Thyroid gland (tissue), 4 donors: ENCODE results near the gene MLPH. TPM values are rescaled to one million over a fixed set of nuclear protein-coding genes. Genes with fewer than 3 reads are reported as not detected.

Experiments
- DNase-seq, 2 donors: peaks; one replicate each; pipeline ENCODE4 v3.0.0-alpha.2; 2019
- H3K27ac ChIP-seq, 3 donors: fragments of 200-600 bp; sonication (generic); 1 replicate in 2 of 3; 2 replicates in 1 of 3; pipeline ENCODE4 v1.5.1; 2016 to 2019; ENCODE audit warnings: mild to moderate bottlenecking in 1 of 3, moderate library complexity in 1 of 3
- H3K27me3 ChIP-seq: fragments of 200-600 bp; sonication (generic); one replicate; pipeline ENCODE4 v1.5.1; 2019
- H3K36me3 ChIP-seq, 2 donors: fragments of 200-600 bp; sonication (generic); one replicate each; pipeline ENCODE4 v1.5.1; 2016 to 2019
- H3K4me1 ChIP-seq, 2 donors: fragments of 200-600 bp; sonication (generic); one replicate each; pipeline ENCODE4 v1.5.1; 2017 to 2019
- H3K4me3 ChIP-seq, 3 donors: fragments of 200-600 bp; sonication (generic); replicated peaks in 1 of 3; 1 replicate in 2 of 3; 2 replicates in 1 of 3; pipeline ENCODE4 v1.5.1; 2016; ENCODE audit warnings: mild to moderate bottlenecking in 1 of 3
- H3K9me3 ChIP-seq: fragments of 200-600 bp; sonication (generic); one replicate; pipeline ENCODE4 v1.5.1; 2017
- CTCF ChIP-seq, 6 experiments: fragments of 200-600 bp in 3 of 6; fragments of 450-650 bp in 3 of 6; sonication (generic) in 3 of 6; IDR thresholded peaks; one replicate each; pipeline ENCODE4 v1.5.1; 2016 to 2019; ENCODE audit warnings: antibody characterized with exemption in 6 of 6, mild to moderate bottlenecking in 2 of 6, inconsistent platforms in 1 of 6, moderate library complexity in 1 of 6
- POLR2A ChIP-seq, 2 donors: fragments of 450-650 bp; IDR thresholded peaks; one replicate each; pipeline ENCODE4 v1.6.1; 2017; ENCODE audit warnings: antibody characterized with exemption in 2 of 2, mild to moderate bottlenecking in 2 of 2, moderate library complexity in 1 of 2
- WGBS, 2 donors: methylation state at CpG; one replicate each; pipeline ENCODE4 v1.1.5; 2017; 5-methylcytosine and 5-hydroxymethylcytosine counted together
- intact Hi-C: fragments of 100-400 bp; cut with DNase I; formaldehyde crosslinking; loops from one replicate; pipeline ENCODE4 v1.15.1; 2023
- total RNA-seq, 4 donors: library from RNA; depleted of rRNA; stranded (reverse); fragments of >200 nt; gene quantifications; one replicate each; pipeline ENCODE4 v1.2.3, GENCODE V29; 2016

MLPH gene
- total RNA-seq, 4 donors from 2014 or later: 41.3 to 107 (median 58.6) TPM

- Histone ChIP-seq H3K4me3 (no peak overlapping the region), H3K36me3 (no peaks in the 10 kb centered on the region), H3K27me3 (no peaks in the 10 kb centered on the region), H3K27ac (no peak overlapping the region), H3K4me1 (peaks cover 5 to 10% of the 10 kb centered on the region in 2 donors), H3K9me3 (no peaks in the 10 kb centered on the region)
- TF ChIP-seq CTCF (IDR thresholded peaks at IDR 0.05) (no peak), POLR2A (IDR thresholded peaks at IDR 0.05) (no peak)
- DNase-seq: no peak
- intact Hi-C loops: loop anchor here (5.0 kb wide), 1 partner anchor 96 kb away; no protein-coding TSS in a partner anchor
- WGBS, 2 donors: 69 to 83% methylated on average over 4 to 9 of the region's 9 CpGs
These were observed 81.1 kb downstream of the MLPH start for GRCh38 chr2:237568121-237568660.

GRCh38 chr2:237569041-237569440 is 82.0 kb downstream of the MLPH start:
- Histone ChIP-seq H3K27me3 (no peaks in the 10 kb centered on the region), H3K4me3 (no peak overlapping the region), H3K4me1 (peaks cover 5 to 10% of the 10 kb centered on the region in 2 donors), H3K9me3 (no peaks in the 10 kb centered on the region), H3K36me3 (no peaks in the 10 kb centered on the region), H3K27ac (no peak overlapping the region)
- 91 to 94% methylated on average over 5 of the region's 5 CpGs for WGBS, 2 donors
- TF ChIP-seq POLR2A (IDR thresholded peaks at IDR 0.05): no peak
- TF ChIP-seq CTCF (IDR thresholded peaks at IDR 0.05): no peak
- intact Hi-C loops: loop anchor here (5.0 kb wide), 1 partner anchor 97 kb away; no protein-coding TSS in a partner anchor
- no peak for DNase-seq

GRCh38 chr2:237569896-237570295 is 82.8 kb downstream of the MLPH start:
- DNase-seq: no peak
- H3K4me1 ChIP-seq: peaks cover 5 to 11% of the 10 kb centered on the region in 2 donors
- intact Hi-C loops: loop anchor here (5.0 to 10.0 kb wide), 3 partner anchors 98 to 415 kb away; no protein-coding TSS in a partner anchor
- H3K36me3 ChIP-seq: no peaks in the 10 kb centered on the region
- TF ChIP-seq CTCF (IDR thresholded peaks at IDR 0.05) (no peak), POLR2A (IDR thresholded peaks at IDR 0.05) (no peak)
- no peak overlapping the region for H3K4me3 ChIP-seq
- H3K9me3 ChIP-seq: no peaks in the 10 kb centered on the region
- H3K27ac ChIP-seq: no peak overlapping the region
- WGBS, 2 donors: 95 to 100% methylated on average over 3 of the region's 3 CpGs
- no peaks in the 10 kb centered on the region for H3K27me3 ChIP-seq

GRCh38 chr2:237570776-237571335 is 83.8 kb downstream of the MLPH start:
- H3K4me3 ChIP-seq: no peak overlapping the region
- intact Hi-C loops: loop anchor here (5.0 to 10.0 kb wide), 2 partner anchors 144 to 416 kb away; no protein-coding TSS in a partner anchor
- no peak for DNase-seq
- H3K27ac ChIP-seq: no peak overlapping the region
- H3K4me1 ChIP-seq: peaks cover 5 to 15% of the 10 kb centered on the region in 2 donors
- no peaks in the 10 kb centered on the region for H3K27me3 ChIP-seq
- TF ChIP-seq POLR2A (IDR thresholded peaks at IDR 0.05): no peak
- no peak for TF ChIP-seq CTCF (IDR thresholded peaks at IDR 0.05)
- 84 to 93% methylated on average over 7 to 9 of the region's 9 CpGs for WGBS, 2 donors
- H3K9me3 ChIP-seq: no peaks in the 10 kb centered on the region
- H3K36me3 ChIP-seq: no peaks in the 10 kb centered on the region

- no peaks in the 10 kb centered on the region for H3K36me3 ChIP-seq
- peaks cover 5 to 15% of the 10 kb centered on the region in 2 donors for H3K4me1 ChIP-seq
- no peak overlapping the region for H3K4me3 ChIP-seq
- H3K27me3 ChIP-seq: no peaks in the 10 kb centered on the region
- DNase-seq: no peak
- H3K9me3 ChIP-seq: no peaks in the 10 kb centered on the region
- WGBS, 2 donors: 89 to 90% methylated on average over 5 to 7 of the region's 7 CpGs
- intact Hi-C loops: loop anchor here (5.0 to 10.0 kb wide), 2 partner anchors 144 to 417 kb away; no protein-coding TSS in a partner anchor
- TF ChIP-seq POLR2A (IDR thresholded peaks at IDR 0.05) (no peak), CTCF (IDR thresholded peaks at IDR 0.05) (no peak)
- H3K27ac ChIP-seq: no peak overlapping the region
These were observed 84.5 kb downstream of the MLPH start for GRCh38 chr2:237571551-237571950.
